Neural crest cell (in vitro differentiated cells): ENCODE results near the gene ZNF836. TPM values are rescaled to one million over a fixed set of nuclear protein-coding genes. Genes with fewer than 3 reads are reported as not detected.
A peak's percentile ranks its signal among the peaks of the same experiment; 100 is the strongest.

Experiments
- DNase-seq: peaks from one replicate; pipeline ENCODE4 v3.0.0; 2021; ENCODE audit warnings: low read depth, mixed read lengths, low spot score
- H3K27ac Mint-ChIP-seq: one replicate; pipeline ENCODE4 v1.8.0; 2021; ENCODE audit warnings: mild to moderate bottlenecking, mixed read lengths; ENCODE audit not compliant: unreplicated experiment
- H3K27me3 Mint-ChIP-seq: 2 replicates; pipeline ENCODE4 v1.8.0; 2021; ENCODE audit warnings: low read depth, mild to moderate bottlenecking, mixed read lengths
- H3K36me3 Mint-ChIP-seq: 2 replicates; pipeline ENCODE4 v1.8.0; 2021; ENCODE audit warnings: low read depth, mild to moderate bottlenecking, mixed read lengths
- H3K4me1 Mint-ChIP-seq: 2 replicates; pipeline ENCODE4 v1.8.0; 2021; ENCODE audit warnings: mixed read lengths
- H3K4me3 Mint-ChIP-seq: one replicate; pipeline ENCODE4 v1.8.0; 2021; ENCODE audit warnings: mild to moderate bottlenecking, mixed read lengths
- H3K9me3 Mint-ChIP-seq: 2 replicates; pipeline ENCODE4 v1.8.0; 2021; ENCODE audit warnings: mixed read lengths
- CTCF ChIP-seq: fragments of 200-600 bp; sonication (generic); conservative IDR thresholded peaks from 2 replicates; pipeline ENCODE4 v1.5.0; 2021; ENCODE audit warnings: antibody characterized with exemption, mild to moderate bottlenecking
- total RNA-seq: library from RNA; stranded (reverse); gene quantifications from 2 replicates; pipeline ENCODE4 v1.2.1, GENCODE V29; 2021

Gene ZNF836
- total RNA-seq, 1 donor from 2014 or later: 11.6 TPM

GRCh38 chr19:52176574-52176973 is 5.2 kb upstream of the ZNF836 start:
- Mint-ChIP-seq H3K9me3 (no peaks in the 10 kb centered on the region), H3K4me3 (peak overlapping the region; percentile 54), H3K27me3 (no peaks in the 10 kb centered on the region), H3K27ac (no peak overlapping the region), H3K36me3 (peaks cover 6% of the 10 kb centered on the region), H3K4me1 (peaks cover 16% of the 10 kb centered on the region)
- no peak for DNase-seq
- no peak for TF ChIP-seq CTCF

GRCh38 chr19:52172347-52172746 is 926 bp upstream of the ZNF836 start:
- peaks cover 16% of the 10 kb centered on the region for H3K27me3 Mint-ChIP-seq

GRCh38 chr19:52170863-52171320 is 529 bp downstream of the ZNF836 start:
- Mint-ChIP-seq H3K9me3 (no peaks in the 10 kb centered on the region), H3K36me3 (peaks cover 27% of the 10 kb centered on the region), H3K4me1 (peaks cover 25% of the 10 kb centered on the region), H3K27me3 (peaks cover 16% of the 10 kb centered on the region), H3K27ac (peak overlapping the region; percentile 90), H3K4me3 (peak overlapping the region; percentile 97)
- peak; percentile 20 for DNase-seq
- no peak for TF ChIP-seq CTCF

More at GRCh38 chr19:52172347-52172746, 926 bp upstream of the ZNF836 start:
- no peak overlapping the region for H3K27ac Mint-ChIP-seq
- H3K36me3 Mint-ChIP-seq: peaks cover 26% of the 10 kb centered on the region
- H3K4me3 Mint-ChIP-seq: peak overlapping the region; percentile 97
- no peak for TF ChIP-seq CTCF
- H3K4me1 Mint-ChIP-seq: peaks cover 34% of the 10 kb centered on the region
- H3K9me3 Mint-ChIP-seq: no peaks in the 10 kb centered on the region
- DNase-seq: no peak

GRCh38 chr19:52170304-52170703 is 1.1 kb downstream of the ZNF836 start:
- TF ChIP-seq CTCF: no peak
- peak overlapping the region; percentile 97 for H3K4me3 Mint-ChIP-seq
- no peak for DNase-seq
- H3K4me1 Mint-ChIP-seq: peaks cover 25% of the 10 kb centered on the region
- H3K9me3 Mint-ChIP-seq: no peaks in the 10 kb centered on the region
- H3K27me3 Mint-ChIP-seq: peaks cover 16% of the 10 kb centered on the region
- H3K27ac Mint-ChIP-seq: peak overlapping the region; percentile 24
- H3K36me3 Mint-ChIP-seq: peaks cover 26% of the 10 kb centered on the region

- no peak for TF ChIP-seq CTCF
- Mint-ChIP-seq H3K27ac (no peak overlapping the region), H3K4me3 (no peak overlapping the region), H3K4me1 (no peaks in the 10 kb centered on the region), H3K36me3 (peaks cover 72% of the 10 kb centered on the region), H3K9me3 (peaks cover 45% of the 10 kb centered on the region), H3K27me3 (no peaks in the 10 kb centered on the region)
- no peak for DNase-seq
Measured at GRCh38 chr19:52155596-52156359, 15.6 kb downstream of the ZNF836 start.
